GM13976 (cell line): ENCODE measurements around the gene NMRK1.

ENCODE experiments used
- DNase-seq: peaks from one replicate; pipeline ENCODE4 v3.0.0; 2012; ENCODE audit warnings: low spot score
- in situ Hi-C: fragments of 300-500 bp; cut with MboI; formaldehyde crosslinking; loops from one replicate; pipeline ENCODE4 v1.12.0; 2022; ENCODE audit warnings: low sequenced_read_pairs, mixed read lengths, inconsistent platforms; ENCODE audit not compliant: unreplicated experiment
- TF ChIP-seq, protein P1 (sequence below): IDR thresholded peaks from 2 replicates; pipeline ENCODE4 v1.5.1; 2012; ENCODE audit warnings: borderline replicate concordance, mild to moderate bottlenecking; ENCODE audit not compliant: insufficient read depth; ENCODE audit errors: extremely low read depth, missing control alignments, control extremely low read depth

Gene NMRK1

DNA sequence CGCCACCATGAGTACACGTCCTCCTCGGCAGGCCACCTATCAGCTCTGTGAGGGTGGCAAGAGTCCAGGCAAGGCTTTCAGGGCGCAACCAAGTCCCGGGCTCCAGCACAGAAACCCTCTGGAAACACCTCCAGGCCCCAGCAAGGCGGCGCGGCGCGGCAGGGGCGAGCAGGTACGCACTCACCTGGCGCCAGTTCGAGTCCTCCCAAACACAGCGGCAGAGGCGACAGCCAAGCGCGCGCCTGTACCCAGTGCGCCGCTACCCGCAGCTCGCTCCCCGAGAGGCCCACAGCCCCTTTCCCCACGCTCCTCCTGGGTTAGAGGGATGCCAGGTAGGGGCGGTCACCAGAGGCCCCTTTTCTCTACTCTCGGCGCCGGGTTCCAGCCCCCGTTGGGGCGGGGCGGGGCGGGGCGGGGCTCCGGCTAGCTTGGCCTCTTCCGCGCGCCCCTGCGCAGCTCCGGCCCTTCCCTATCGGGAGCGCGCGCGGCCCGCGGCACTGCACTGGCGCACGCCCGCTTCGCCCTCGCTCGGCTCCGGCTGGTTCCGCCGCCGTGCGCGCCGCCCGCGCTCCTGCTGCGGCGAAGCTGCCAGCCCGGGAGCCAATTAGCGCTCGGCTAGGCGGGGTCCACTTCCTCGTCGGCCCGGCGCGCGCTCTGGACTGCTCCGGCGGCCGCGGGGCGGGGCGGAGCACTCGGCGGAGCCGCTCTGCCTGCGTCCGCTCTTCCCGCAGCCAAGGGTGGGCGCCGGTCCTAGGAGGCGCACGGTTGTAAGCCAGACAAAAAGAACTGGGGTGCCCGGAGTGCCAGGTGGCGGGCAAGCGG lies at the start of gene NMRK1, which contains the start of gene OSTF1:
NMRK1 (minus strand) TSS at position 332 of the 822 bp plus-strand sequence. CDS start 5,040 bp downstream, outside the sequence.
OSTF1 (plus strand) TSS at position 691 of the 822 bp plus-strand sequence. CDS start 179 bp downstream, outside the sequence.
- in situ Hi-C loops = loop anchor here (10.0 kb wide), 1 partner anchor 133 kb away; the partner anchor contains the start of gene C9orf40
- TF ChIP-seq, protein P1, sequence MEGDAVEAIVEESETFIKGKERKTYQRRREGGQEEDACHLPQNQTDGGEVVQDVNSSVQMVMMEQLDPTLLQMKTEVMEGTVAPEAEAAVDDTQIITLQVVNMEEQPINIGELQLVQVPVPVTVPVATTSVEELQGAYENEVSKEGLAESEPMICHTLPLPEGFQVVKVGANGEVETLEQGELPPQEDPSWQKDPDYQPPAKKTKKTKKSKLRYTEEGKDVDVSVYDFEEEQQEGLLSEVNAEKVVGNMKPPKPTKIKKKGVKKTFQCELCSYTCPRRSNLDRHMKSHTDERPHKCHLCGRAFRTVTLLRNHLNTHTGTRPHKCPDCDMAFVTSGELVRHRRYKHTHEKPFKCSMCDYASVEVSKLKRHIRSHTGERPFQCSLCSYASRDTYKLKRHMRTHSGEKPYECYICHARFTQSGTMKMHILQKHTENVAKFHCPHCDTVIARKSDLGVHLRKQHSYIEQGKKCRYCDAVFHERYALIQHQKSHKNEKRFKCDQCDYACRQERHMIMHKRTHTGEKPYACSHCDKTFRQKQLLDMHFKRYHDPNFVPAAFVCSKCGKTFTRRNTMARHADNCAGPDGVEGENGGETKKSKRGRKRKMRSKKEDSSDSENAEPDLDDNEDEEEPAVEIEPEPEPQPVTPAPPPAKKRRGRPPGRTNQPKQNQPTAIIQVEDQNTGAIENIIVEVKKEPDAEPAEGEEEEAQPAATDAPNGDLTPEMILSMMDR = no peak
- DNase-seq = peak; percentile 93

DNA sequence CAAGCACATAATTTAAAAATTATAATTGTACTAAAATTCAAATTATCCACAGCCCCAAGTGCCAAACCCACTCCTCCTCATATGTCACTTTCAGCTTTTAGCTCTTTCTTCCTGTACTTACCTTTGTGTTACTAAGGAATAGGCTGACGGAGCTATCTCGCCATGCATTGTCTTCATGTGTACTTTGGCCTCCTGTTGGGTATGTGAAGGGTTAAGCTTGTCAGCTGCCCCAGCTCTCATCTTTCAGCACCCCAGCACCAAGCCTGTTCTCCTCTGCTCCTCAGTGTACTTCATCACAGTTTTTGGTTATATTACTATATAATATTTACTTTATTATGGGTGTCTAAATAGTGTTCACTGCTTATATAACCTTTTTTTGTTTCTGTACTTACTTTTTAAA lies 46.5 kb upstream of the NMRK1 start:
- in situ Hi-C loops = no loop called here
- no peak for DNase-seq
- TF ChIP-seq, protein P1 = no peak

- in situ Hi-C loops = no loop called here
Measured at GRCh38 chr9:75133396-75133795, 45.4 kb upstream of the NMRK1 start.

GRCh38 chr9:75132244-75132643 lies 44.3 kb upstream of the NMRK1 start:
- no peak for DNase-seq
- TF ChIP-seq, protein P1 = no peak
- in situ Hi-C loops = no loop called here

More at GRCh38 chr9:75133396-75133795, 45.4 kb upstream of the NMRK1 start:
- no peak for DNase-seq
- TF ChIP-seq, protein P1 = no peak

DNA sequence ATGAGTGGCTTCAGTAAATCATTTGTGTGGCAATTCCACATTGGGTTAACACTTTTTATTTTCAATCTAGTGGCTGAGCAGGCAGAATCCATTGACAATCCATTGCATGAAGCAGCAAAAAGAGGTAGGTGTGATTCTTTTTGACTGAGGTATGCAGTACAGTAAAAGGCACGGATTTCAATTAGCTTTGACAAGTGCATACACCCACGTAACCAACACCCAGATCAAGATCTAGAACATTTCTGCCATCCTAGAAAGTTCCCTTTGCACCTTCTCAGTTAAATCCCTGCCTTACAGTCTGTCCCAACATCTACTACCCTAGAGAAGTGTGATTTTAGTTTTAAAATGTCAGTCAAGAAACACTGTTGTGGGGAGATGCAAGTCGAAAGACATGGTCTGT lies 43.7 kb upstream of the NMRK1 start:
- no peak for DNase-seq
- TF ChIP-seq, protein P1 = no peak
- in situ Hi-C loops = no loop called here

DNA sequence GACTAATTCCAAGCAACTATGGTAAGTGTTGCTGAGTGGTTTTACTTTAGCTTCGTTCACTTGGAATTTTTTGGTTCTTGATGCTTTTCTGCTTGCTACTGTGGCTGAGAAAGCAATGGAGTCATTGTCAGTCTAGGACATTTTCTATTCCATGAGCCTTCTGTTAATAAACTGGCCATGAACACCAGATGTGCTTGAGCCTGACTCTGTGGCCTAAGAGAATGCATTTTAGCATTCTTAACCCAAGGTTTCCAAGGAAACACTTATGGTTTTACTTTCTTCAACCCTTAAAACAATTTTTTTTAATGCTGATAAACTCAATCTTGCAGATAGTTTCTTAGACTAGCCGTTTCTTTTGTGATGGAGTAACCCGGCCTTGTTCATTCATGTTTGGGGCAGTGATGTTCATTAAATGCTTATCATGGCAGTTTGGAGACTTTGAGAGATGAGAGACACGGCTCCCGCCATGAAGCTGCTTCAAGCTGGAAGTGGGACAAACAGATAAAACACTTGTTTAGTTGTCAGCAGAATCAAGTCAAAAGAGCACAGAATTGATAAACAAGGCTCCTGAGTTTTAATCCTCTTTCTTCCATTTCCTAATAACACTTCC lies 42.8 kb upstream of the NMRK1 start:
- TF ChIP-seq, protein P1 = no peak
- DNase-seq = no peak
- in situ Hi-C loops = no loop called here
